ENCODE data around the gene LMTK3. TPM values are rescaled to one million over a fixed set of nuclear protein-coding genes. Genes with fewer than 3 reads are reported as not detected.

LMTK3 gene
- total RNA-seq, 1 donor = not detected

- Histone ChIP-seq H3K4me3 (ENCODE audit: insufficient read depth, low read length) (no peak overlapping the region), H3K36me3 (ENCODE audit: insufficient read depth, low read length) (peaks cover 10% of the 10 kb centered on the region), H2AFZ (ENCODE audit: low read length) (no peak overlapping the region), H3K4me2 (ENCODE audit: insufficient read depth, low read length) (no peak overlapping the region), H3K4me1 (ENCODE audit: insufficient read depth, low read length) (peaks cover 3% of the 10 kb centered on the region), H3K9me3 (ENCODE audit: low read depth, low read length) (no peaks in the 10 kb centered on the region), H3K27ac (ENCODE audit: low read depth, low read length) (no peak overlapping the region), H3K27me3 (ENCODE audit: insufficient read depth, low read length) (no peaks in the 10 kb centered on the region), H3K79me2 (ENCODE audit: insufficient read depth, low read length) (no peaks in the 10 kb centered on the region), H4K20me1 (ENCODE audit: insufficient read depth, low read length) (no peaks in the 10 kb centered on the region)
- DNase-seq (ENCODE audit: insufficient read length, low spot score, missing footprints) = peak; percentile 54
- TF ChIP-seq CTCF (IDR thresholded peaks at IDR 0.05; ENCODE audit: extremely low read depth, low read depth, low read length) = no peak
Measured at GRCh38 chr19:48461651-48461981, 50.0 kb downstream of the LMTK3 start.

GRCh38 chr19:48458016-48458415 is 53.6 kb downstream of the LMTK3 start:
- no peak overlapping the region for H3K4me3 ChIP-seq (ENCODE audit: insufficient read depth, low read length)

GRCh38 chr19:48456864-48457263 is 54.8 kb downstream of the LMTK3 start:
- H2AFZ ChIP-seq (ENCODE audit: low read length) = no peak overlapping the region
- H4K20me1 ChIP-seq (ENCODE audit: insufficient read depth, low read length) = peaks cover 13% of the 10 kb centered on the region
- no peak for TF ChIP-seq CTCF (IDR thresholded peaks at IDR 0.05; ENCODE audit: extremely low read depth, low read depth, low read length)
- H3K27ac ChIP-seq (ENCODE audit: low read depth, low read length) = no peak overlapping the region
- no peaks in the 10 kb centered on the region for H3K27me3 ChIP-seq (ENCODE audit: insufficient read depth, low read length)
- no peaks in the 10 kb centered on the region for H3K4me1 ChIP-seq (ENCODE audit: insufficient read depth, low read length)
- peaks cover 12% of the 10 kb centered on the region for H3K79me2 ChIP-seq (ENCODE audit: insufficient read depth, low read length)
- H3K9me3 ChIP-seq (ENCODE audit: low read depth, low read length) = no peaks in the 10 kb centered on the region
- no peak overlapping the region for H3K4me2 ChIP-seq (ENCODE audit: insufficient read depth, low read length)
- DNase-seq (ENCODE audit: insufficient read length, low spot score, missing footprints) = no peak
- peaks cover 25% of the 10 kb centered on the region for H3K36me3 ChIP-seq (ENCODE audit: insufficient read depth, low read length)
- H3K4me3 ChIP-seq (ENCODE audit: insufficient read depth, low read length) = no peak overlapping the region

More at GRCh38 chr19:48458016-48458415, 53.6 kb downstream of the LMTK3 start:
- Histone ChIP-seq H3K9me3 (ENCODE audit: low read depth, low read length) (no peaks in the 10 kb centered on the region), H3K4me2 (ENCODE audit: insufficient read depth, low read length) (no peak overlapping the region), H3K27ac (ENCODE audit: low read depth, low read length) (no peak overlapping the region), H4K20me1 (ENCODE audit: insufficient read depth, low read length) (peaks cover 13% of the 10 kb centered on the region), H3K27me3 (ENCODE audit: insufficient read depth, low read length) (no peaks in the 10 kb centered on the region), H3K4me1 (ENCODE audit: insufficient read depth, low read length) (no peaks in the 10 kb centered on the region), H3K36me3 (ENCODE audit: insufficient read depth, low read length) (peaks cover 21% of the 10 kb centered on the region), H2AFZ (ENCODE audit: low read length) (no peak overlapping the region), H3K79me2 (ENCODE audit: insufficient read depth, low read length) (peaks cover 12% of the 10 kb centered on the region)
- no peak for TF ChIP-seq CTCF (IDR thresholded peaks at IDR 0.05; ENCODE audit: extremely low read depth, low read depth, low read length)
- DNase-seq (ENCODE audit: insufficient read length, low spot score, missing footprints) = peak; percentile 37

DNA sequence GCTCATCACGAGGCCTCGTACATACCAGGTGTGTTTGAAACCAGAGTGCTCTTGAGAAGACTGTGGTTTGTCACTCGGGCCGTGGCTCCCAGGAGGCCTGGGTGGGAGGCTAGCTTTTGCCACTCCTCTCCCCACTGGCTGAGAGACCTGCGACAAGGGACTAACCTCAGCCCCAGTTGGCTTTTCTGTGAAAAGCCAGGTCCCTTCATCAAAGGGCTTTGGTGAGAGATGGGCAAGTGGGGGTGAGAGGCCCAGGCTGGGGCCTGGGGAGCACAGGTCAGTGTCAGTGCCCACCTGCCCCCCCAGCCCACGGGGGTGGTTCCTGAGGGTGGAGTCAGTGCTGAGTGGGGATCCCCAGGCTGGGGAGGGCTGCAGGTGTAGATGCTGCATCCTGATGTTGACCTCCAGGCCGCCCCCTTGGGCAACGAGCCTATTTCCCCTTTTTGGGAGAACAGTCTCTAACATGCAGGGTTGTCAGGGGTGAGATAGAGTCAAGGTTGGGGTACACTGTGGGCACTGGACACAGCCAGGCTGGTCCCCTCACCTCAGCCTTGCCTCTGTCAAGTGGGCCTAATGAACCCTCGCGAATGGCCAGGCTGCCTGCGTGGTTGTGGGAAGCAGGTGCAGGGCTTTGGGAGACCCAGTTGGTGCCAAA is 55.6 kb downstream of the LMTK3 start:
- Histone ChIP-seq H3K36me3 (ENCODE audit: insufficient read depth, low read length) (peaks cover 28% of the 10 kb centered on the region), H3K4me2 (ENCODE audit: insufficient read depth, low read length) (no peak overlapping the region), H4K20me1 (ENCODE audit: insufficient read depth, low read length) (peaks cover 13% of the 10 kb centered on the region), H3K9me3 (ENCODE audit: low read depth, low read length) (no peaks in the 10 kb centered on the region), H3K27ac (ENCODE audit: low read depth, low read length) (no peak overlapping the region), H3K4me3 (ENCODE audit: insufficient read depth, low read length) (no peak overlapping the region), H3K27me3 (ENCODE audit: insufficient read depth, low read length) (no peaks in the 10 kb centered on the region), H3K4me1 (ENCODE audit: insufficient read depth, low read length) (no peaks in the 10 kb centered on the region), H2AFZ (ENCODE audit: low read length) (no peak overlapping the region), H3K79me2 (ENCODE audit: insufficient read depth, low read length) (peaks cover 12% of the 10 kb centered on the region)
- peak; percentile 68 for DNase-seq (ENCODE audit: insufficient read length, low spot score, missing footprints)
- no peak for TF ChIP-seq CTCF (IDR thresholded peaks at IDR 0.05; ENCODE audit: extremely low read depth, low read depth, low read length)
